NCI-H82 (cell line): ENCODE results near the gene N4BP3.
A peak's percentile ranks its signal among the peaks of the same experiment; 100 is the strongest.

Experiments used
- DNase-seq: peaks from one replicate; lab custom pipeline; 2025; lab: John Stamatoyannopoulos, UW

Gene N4BP3

DNA sequence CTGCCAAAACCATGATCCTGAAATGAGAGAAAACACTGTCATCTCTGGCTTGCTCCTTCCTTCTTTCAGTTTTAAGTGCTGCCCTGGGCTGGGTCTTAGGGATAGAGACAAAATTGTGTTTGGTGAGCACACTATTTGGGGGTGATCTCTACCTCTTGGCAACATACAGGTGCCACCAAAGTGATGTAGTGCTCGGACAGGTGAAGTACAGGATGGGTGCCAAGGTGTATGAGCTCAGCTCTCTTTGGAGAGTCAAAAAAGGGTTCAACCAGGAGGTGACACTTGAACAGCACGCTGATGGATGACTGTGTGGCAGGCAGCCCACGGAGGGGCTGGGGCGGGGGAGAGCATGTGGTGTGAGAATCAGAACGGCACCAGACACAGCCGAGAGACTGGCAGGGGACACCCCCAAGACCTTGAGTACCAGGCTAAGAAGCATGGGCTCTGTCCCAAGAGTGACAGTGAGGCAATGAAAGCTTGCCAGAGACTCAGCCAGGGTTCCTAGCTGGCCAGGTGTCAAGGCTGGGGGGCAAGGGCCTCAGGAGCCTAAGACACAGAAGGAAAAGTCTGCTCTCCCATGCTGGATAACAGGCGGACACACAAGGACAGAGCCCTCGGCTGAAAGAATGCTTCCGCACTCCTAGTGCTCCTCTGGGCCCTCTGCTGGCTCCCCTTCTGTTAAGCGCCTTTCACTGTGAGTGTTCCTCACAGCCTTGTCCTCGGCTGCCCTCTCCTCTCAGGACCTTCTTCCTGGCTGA lies 37.8 kb downstream of the N4BP3 start:
- DNase-seq, result no peak

- DNase-seq, result peak; percentile 60
These were observed 39.4 kb downstream of the N4BP3 start for GRCh38 chr5:178152491-178153444.

- DNase-seq, result peak; percentile 99
These were observed 40.4 kb downstream of the N4BP3 start, which contains the start of gene NHP2 for GRCh38 chr5:178153530-178154340. NHP2 (minus strand) TSS chr5:178153885; CDS start chr5:178153817, 68 bp downstream.

GRCh38 chr5:178155065-178155464 lies 41.7 kb downstream of the N4BP3 start:
- DNase-seq, result no peak

- DNase-seq, result no peak
These were observed 46.8 kb downstream of the N4BP3 start for GRCh38 chr5:178160176-178160575.

GRCh38 chr5:178162481-178162880 lies 49.1 kb downstream of the N4BP3 start:
- DNase-seq, result peak; percentile 94

DNA sequence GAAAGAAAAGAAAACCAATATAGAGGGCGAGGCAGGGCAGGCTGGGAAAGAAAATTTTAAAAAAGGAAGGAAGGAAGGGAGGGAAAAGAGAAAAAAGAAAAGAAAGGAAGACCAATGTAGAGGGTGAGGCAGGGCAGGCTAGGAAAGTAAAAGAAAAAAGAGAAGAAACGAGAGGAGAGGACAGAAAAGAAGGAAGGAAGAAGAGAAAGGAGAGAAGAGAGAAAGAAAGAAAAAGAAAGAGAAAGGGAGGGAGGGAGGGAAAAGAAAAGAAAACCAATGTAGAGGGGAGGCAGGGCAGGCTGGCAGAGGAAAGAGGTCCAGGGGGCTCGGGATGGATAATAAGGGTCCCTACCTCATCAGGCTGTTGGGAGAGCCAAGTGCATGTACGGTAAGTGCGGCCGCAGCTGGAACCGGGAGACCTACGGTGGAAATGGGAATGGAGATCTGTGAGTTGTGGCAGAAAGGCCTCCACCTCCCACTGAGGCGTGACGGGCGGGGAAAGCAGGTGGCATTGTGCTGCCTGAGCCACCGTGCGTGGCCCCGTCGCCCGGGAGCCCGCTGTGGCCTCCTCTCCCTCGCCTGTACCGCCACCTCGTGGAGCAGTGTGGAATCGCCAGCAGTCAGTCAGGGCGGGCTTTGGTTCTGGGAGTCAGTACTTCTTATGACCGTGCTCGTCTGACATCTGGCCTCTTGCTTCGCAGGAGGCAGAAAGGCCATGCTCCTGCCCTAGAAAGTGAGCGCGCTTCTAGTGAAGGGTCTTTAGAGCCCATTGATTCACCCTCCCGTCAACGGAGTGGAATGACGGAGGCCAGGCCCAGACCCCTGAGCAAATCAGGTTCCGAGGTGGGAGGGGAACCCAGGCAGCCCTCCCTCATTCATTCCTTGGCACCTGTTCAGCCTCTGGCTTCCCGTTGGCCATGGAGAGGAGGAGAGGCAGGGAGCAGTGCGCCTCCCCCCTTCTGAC lies 50.7 kb downstream of the N4BP3 start:
- DNase-seq, result peak; percentile 92

DNA sequence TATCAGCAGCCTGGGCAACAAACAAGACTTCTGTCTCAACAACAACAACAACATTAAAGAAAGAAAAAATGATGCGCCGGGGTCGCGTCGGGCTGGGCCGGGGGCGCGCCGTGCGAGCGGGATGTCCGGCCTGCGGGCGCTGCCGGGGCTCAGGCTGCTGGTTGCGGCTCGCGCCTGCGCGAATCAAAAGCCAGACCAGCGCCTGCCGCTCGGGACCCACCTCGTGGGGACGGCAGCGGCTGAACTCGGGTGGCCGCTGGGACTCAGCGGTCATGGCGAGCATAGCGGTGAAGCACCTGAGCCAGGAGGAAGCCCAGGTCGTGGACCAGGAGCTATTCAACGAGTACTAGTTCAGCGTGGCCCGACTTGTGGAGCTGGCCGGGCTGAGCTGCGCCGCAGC lies 52.2 kb downstream of the N4BP3 start:
- no peak for DNase-seq

DNA sequence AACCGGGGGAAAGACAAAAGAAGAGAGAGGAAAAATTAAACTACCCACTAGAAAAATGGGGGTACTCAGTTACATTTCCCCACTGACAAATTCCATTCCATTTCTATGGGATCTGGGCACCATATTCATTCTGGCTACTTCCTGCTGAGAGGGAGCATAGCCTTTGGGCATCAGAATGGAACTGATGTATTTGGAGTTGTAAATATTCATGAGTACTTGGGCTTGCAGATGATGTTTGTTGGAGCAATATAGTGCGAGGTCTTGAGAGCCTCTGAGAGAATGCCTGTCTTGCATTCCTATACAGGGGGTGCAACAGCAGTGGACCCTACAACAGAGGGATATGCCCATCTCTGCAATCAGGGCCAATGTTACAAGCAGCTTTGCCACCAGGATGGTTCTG lies 57.1 kb downstream of the N4BP3 start:
- no peak for DNase-seq

DNA sequence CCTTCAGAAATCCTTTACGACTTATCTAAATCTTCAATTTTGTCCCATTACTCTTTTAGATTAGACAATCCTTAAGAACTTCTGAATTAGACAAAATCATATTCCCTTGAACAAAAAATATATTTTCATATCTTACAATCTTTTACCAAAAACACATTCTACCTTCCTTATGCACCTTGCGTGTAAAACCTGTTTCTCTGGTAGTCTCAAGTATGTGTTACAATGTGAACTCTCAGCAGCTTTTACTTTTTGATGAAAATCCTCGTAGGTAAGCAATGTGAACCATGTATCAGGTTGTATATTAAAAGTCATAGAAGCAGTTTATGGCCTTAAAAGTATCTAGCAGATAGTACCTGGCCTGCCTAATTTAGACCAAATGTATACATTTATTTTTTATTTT lies 61.1 kb downstream of the N4BP3 start:
- no peak for DNase-seq
